Activated CD4-positive, alpha-beta T cell treated with anti-CD3 and anti-CD28 coated beads, Interleukin-2, amount 10 ng/mL, durations not matched to agents 7 days and 5 days (primary cell): ENCODE measurements around the gene CHN2. TPM values are rescaled to one million over a fixed set of nuclear protein-coding genes. Genes with fewer than 3 reads are reported as not detected.

Experiments
- CTCF ChIA-PET: fragments of 350-600 bp; sonication (Branson Sonifier 250); formaldehyde crosslinking; loops from one replicate; lab custom pipeline; 2021; ENCODE audit warnings: antibody characterized with exemption; lab: Charles Lee
- POLR2A ChIA-PET: fragments of 350-600 bp; sonication (Branson Sonifier 250); formaldehyde crosslinking; loops from one replicate; lab custom pipeline; 2021; ENCODE audit warnings: antibody characterized with exemption; lab: Charles Lee
- DNase-seq: peaks from one replicate; pipeline ENCODE4 v3.0.0-alpha.2; 2020
- H3K27ac Mint-ChIP-seq: one replicate; pipeline ENCODE4 v1.8.0; 2021; ENCODE audit warnings: mild to moderate bottlenecking, moderate library complexity, mixed read lengths
- H3K27me3 Mint-ChIP-seq: one replicate; pipeline ENCODE4 v1.8.0; 2021; ENCODE audit warnings: mixed read lengths
- H3K36me3 Mint-ChIP-seq: one replicate; pipeline ENCODE4 v1.8.0; 2021; ENCODE audit warnings: low read depth, mixed read lengths
- H3K4me1 Mint-ChIP-seq: one replicate; pipeline ENCODE4 v1.8.0; 2021; ENCODE audit warnings: mixed read lengths
- H3K4me3 Mint-ChIP-seq: one replicate; pipeline ENCODE4 v1.8.0; 2021; ENCODE audit warnings: mild to moderate bottlenecking, moderate library complexity, mixed read lengths
- H3K9me3 Mint-ChIP-seq: one replicate; pipeline ENCODE4 v1.8.0; 2021; ENCODE audit warnings: mixed read lengths
- total RNA-seq, 2 experiments: library from RNA; stranded (reverse); gene quantifications; one replicate each; pipeline ENCODE4 v1.2.3, GENCODE V29; 2021

CHN2 gene
- total RNA-seq, 2 experiments from 2014 or later, result 2.4 to 3.6 TPM

GRCh38 chr7:29275493-29275892, 80.9 kb downstream of the CHN2 start:
- no peak overlapping the region for H3K27ac Mint-ChIP-seq
- H3K4me3 Mint-ChIP-seq, result no peak overlapping the region
- peaks cover 30% of the 10 kb centered on the region for H3K4me1 Mint-ChIP-seq
- H3K9me3 Mint-ChIP-seq, result no peaks in the 10 kb centered on the region
- peaks cover 10% of the 10 kb centered on the region for H3K27me3 Mint-ChIP-seq
- no peaks in the 10 kb centered on the region for H3K36me3 Mint-ChIP-seq
- ChIA-PET POLR2A (no interaction called here), CTCF (no interaction called here)
- no peak for DNase-seq

- POLR2A ChIA-PET, result no interaction called here
- Mint-ChIP-seq H3K4me1 (peaks cover 23% of the 10 kb centered on the region), H3K27me3 (peaks cover 14% of the 10 kb centered on the region), H3K36me3 (no peaks in the 10 kb centered on the region), H3K4me3 (no peak overlapping the region), H3K9me3 (no peaks in the 10 kb centered on the region), H3K27ac (no peak overlapping the region)
- DNase-seq, result no peak
- CTCF ChIA-PET, result no interaction called here
Observed at GRCh38 chr7:29276199-29276598, 81.6 kb downstream of the CHN2 start.

GRCh38 chr7:29276806-29277205, 82.2 kb downstream of the CHN2 start:
- Mint-ChIP-seq H3K4me1 (peaks cover 17% of the 10 kb centered on the region), H3K27ac (no peak overlapping the region), H3K9me3 (no peaks in the 10 kb centered on the region), H3K4me3 (no peak overlapping the region), H3K36me3 (no peaks in the 10 kb centered on the region), H3K27me3 (peaks cover 14% of the 10 kb centered on the region)
- CTCF ChIA-PET, result no interaction called here
- POLR2A ChIA-PET, result no interaction called here
- no peak for DNase-seq

DNA sequence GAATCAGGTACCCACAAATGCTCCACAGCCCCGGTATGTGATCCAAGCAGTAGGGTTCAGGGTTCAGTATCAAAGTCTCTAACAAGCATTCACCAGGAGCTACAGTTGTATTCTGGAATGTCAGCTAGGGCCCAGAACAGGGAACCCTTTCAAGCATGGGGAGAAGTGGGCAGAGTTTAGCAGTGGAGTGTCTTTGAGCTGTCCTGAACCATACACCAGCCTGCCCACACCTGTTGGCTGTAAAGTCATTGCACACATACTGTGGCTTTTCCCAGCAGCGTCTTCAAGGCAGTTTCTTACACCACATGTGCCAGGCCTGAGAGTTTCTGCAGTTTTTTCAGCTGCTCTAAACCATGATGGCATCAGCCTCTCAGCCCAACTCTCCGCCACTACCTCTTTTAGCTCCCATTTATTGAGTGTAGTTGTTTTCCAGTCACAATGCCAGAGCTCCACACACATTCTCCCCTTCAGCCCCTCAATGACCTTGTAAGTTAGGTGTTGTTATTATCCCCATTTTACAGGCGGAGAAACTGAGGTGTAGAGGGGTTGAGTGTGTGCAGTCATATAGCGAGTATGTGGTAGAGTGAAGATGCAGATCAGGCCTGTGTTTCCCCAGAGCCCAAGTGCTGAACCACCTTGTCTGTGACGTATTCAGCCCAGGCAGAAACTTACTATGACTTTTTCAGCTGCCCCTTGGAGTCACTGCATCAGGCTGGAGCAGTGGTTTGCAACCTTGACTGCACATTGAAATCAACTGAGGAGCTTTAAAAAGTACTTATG, 83.1 kb downstream of the CHN2 start:
- Mint-ChIP-seq H3K27ac (no peak overlapping the region), H3K36me3 (no peaks in the 10 kb centered on the region), H3K4me3 (no peak overlapping the region), H3K4me1 (peaks cover 12% of the 10 kb centered on the region), H3K9me3 (no peaks in the 10 kb centered on the region), H3K27me3 (peaks cover 19% of the 10 kb centered on the region)
- CTCF ChIA-PET, result interaction anchor here (0.6 to 1.3 kb wide), 3 partner anchors 11 to 260 kb away, joined by 3 read pairs; no protein-coding TSS in a partner anchor
- POLR2A ChIA-PET, result no interaction called here
- DNase-seq, result no peak

DNA sequence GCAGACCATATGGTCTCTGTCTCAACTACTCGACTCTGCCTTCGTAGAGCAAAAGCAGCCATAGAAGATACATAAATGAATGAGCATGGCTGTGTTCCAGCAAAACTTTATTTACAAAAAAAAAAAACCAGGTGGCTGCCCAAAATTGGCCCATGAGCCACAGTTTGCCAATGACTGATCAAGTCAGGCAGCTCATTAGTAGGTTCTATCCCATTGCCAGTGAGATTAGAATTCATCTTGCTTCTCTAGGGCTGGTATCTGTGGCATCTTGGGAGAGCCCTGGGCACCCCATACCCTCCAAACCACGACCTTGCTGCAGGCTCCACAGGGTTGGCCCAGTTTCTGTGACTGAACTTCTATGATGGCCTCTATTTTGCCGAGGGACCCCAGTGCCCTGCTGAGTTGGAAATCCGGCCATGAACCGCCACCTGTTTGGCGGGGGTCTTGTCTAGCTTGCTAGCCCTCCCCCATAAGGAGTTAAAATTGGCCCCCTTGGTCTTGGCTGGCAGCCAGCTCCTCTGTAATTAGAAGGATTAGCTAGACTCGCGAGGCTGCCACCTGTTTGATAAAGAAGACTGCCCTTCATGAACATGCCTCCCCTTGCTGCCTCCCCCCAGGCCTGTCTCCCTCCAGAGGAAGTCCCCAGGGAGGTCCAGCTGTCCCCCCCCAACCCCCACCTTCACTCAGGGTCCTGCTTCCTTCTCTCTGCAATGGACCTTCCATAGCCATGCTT, 83.9 kb downstream of the CHN2 start:
- Mint-ChIP-seq H3K9me3 (no peaks in the 10 kb centered on the region), H3K36me3 (no peaks in the 10 kb centered on the region), H3K27me3 (peaks cover 21% of the 10 kb centered on the region), H3K27ac (no peak overlapping the region), H3K4me1 (peaks cover 12% of the 10 kb centered on the region), H3K4me3 (no peak overlapping the region)
- ChIA-PET CTCF (interaction anchor here (0.6 to 1.3 kb wide), 3 partner anchors 10 to 261 kb away, joined by 3 read pairs; no protein-coding TSS in a partner anchor), POLR2A (no interaction called here)
- DNase-seq, result no peak

GRCh38 chr7:29281782-29282541, 87.4 kb downstream of the CHN2 start:
- POLR2A ChIA-PET, result no interaction called here
- peaks cover 32% of the 10 kb centered on the region for H3K4me1 Mint-ChIP-seq

GRCh38 chr7:29282819-29283414, 88.3 kb downstream of the CHN2 start:
- Mint-ChIP-seq H3K4me3 (no peak overlapping the region), H3K9me3 (no peaks in the 10 kb centered on the region), H3K27ac (no peak overlapping the region), H3K4me1 (peaks cover 29% of the 10 kb centered on the region), H3K27me3 (peaks cover 26% of the 10 kb centered on the region), H3K36me3 (no peaks in the 10 kb centered on the region)
- no peak for DNase-seq
- CTCF ChIA-PET, result no interaction called here
- POLR2A ChIA-PET, result no interaction called here

More at GRCh38 chr7:29281782-29282541, 87.4 kb downstream of the CHN2 start:
- CTCF ChIA-PET, result no interaction called here
- H3K4me3 Mint-ChIP-seq, result no peak overlapping the region
- H3K27ac Mint-ChIP-seq, result no peak overlapping the region
- no peaks in the 10 kb centered on the region for H3K36me3 Mint-ChIP-seq
- no peaks in the 10 kb centered on the region for H3K9me3 Mint-ChIP-seq
- DNase-seq, result no peak
- peaks cover 20% of the 10 kb centered on the region for H3K27me3 Mint-ChIP-seq

DNA sequence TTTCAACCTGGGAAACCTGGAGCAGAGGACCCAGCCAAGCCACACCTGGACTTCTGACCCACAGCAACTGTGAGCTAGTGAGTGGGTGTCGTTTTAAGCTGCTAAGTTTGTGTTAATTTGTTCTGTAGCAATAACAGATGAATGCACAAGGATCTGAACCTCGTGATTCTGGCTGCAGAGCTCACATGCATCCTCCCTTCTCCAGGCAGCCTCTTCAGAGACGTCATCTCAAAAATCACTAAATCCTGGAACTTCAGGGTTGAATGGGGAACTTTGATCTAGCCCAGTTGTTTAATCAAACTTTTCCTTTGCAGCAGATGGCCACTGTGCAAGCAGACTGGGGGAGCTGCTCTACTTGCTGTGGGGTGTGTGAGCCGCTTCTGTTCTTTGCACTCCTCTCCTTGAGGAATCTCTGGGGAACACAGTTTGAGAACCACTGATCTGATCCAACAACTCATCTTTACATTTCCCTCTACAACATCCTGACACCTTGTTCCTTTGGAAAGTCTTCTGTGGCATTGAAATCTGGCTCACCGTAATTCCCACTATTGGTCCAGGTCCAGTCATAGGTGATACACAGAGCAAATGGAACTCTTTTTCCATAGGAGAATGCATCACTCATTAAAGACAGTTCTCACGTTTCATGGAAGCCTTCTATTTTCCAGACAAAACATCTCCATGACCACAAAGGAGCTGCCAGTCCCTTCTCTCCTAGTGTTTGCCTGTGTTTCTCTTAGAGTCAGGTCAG, 90.3 kb downstream of the CHN2 start:
- ChIA-PET CTCF (no interaction called here), POLR2A (no interaction called here)
- DNase-seq, result no peak
- Mint-ChIP-seq H3K4me3 (no peak overlapping the region), H3K27ac (no peak overlapping the region), H3K9me3 (no peaks in the 10 kb centered on the region), H3K27me3 (peaks cover 38% of the 10 kb centered on the region), H3K36me3 (no peaks in the 10 kb centered on the region), H3K4me1 (peaks cover 41% of the 10 kb centered on the region)

DNA sequence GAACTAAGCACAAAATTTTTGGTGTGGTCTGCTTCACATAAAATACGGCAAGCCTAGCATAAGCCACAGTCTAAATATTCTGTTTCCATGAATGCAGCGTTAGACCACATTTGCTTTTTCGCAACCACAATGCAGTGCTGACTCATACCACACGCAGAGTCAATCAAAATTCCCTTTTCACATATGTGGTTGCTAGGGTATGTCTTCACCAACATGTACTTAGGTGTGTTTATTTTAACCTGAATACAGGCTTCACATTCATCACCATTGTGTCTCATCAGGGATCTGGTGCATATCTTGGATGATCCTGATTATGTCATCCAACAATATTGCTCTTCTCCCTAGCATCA, 90.8 kb downstream of the CHN2 start:
- H3K4me1 Mint-ChIP-seq, result peaks cover 46% of the 10 kb centered on the region

GRCh38 chr7:29285861-29286260, 91.3 kb downstream of the CHN2 start:
- peaks cover 46% of the 10 kb centered on the region for H3K4me1 Mint-ChIP-seq

More for the DNA sequence above, 90.8 kb downstream of the CHN2 start:
- Mint-ChIP-seq H3K9me3 (no peaks in the 10 kb centered on the region), H3K27ac (no peak overlapping the region), H3K36me3 (no peaks in the 10 kb centered on the region), H3K4me3 (no peak overlapping the region), H3K27me3 (peaks cover 42% of the 10 kb centered on the region)
- ChIA-PET POLR2A (no interaction called here), CTCF (no interaction called here)
- DNase-seq, result peak; percentile 62

DNA sequence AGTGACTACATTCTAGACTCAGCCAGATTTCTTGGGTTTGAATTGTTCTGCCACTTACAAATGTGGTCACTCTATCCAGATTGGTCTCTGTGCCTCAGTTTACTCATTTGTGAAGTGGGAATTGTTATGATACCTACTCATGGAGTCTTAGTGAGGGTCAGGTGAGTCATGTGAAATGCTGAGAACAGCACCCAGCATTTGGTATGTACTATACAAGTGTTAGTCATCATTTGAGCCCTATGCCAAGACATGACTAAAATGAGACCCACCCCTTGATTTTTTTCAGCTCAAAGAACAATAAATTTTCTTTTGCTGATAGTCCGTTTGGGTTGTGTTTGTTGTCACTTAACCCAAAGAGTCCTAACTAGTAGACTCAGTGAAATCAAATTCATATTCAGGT, 92.8 kb downstream of the CHN2 start:
- peaks cover 37% of the 10 kb centered on the region for H3K27me3 Mint-ChIP-seq

More at GRCh38 chr7:29285861-29286260, 91.3 kb downstream of the CHN2 start:
- CTCF ChIA-PET, result no interaction called here
- POLR2A ChIA-PET, result no interaction called here
- peaks cover 44% of the 10 kb centered on the region for H3K27me3 Mint-ChIP-seq
- H3K4me3 Mint-ChIP-seq, result no peak overlapping the region
- no peak for DNase-seq
- no peaks in the 10 kb centered on the region for H3K36me3 Mint-ChIP-seq
- H3K9me3 Mint-ChIP-seq, result no peaks in the 10 kb centered on the region
- H3K27ac Mint-ChIP-seq, result no peak overlapping the region

More for the DNA sequence above, 92.8 kb downstream of the CHN2 start:
- no peak for DNase-seq
- Mint-ChIP-seq H3K4me3 (no peak overlapping the region), H3K4me1 (peaks cover 46% of the 10 kb centered on the region), H3K36me3 (no peaks in the 10 kb centered on the region), H3K9me3 (no peaks in the 10 kb centered on the region), H3K27ac (no peak overlapping the region)
- ChIA-PET POLR2A (no interaction called here), CTCF (no interaction called here)
